Fibroblast of lung (primary cell): ENCODE data around the gene SEC14L3. TPM values are rescaled to one million over a fixed set of nuclear protein-coding genes. Genes with fewer than 3 reads are reported as not detected.
A peak's percentile ranks its signal among the peaks of the same experiment; 100 is the strongest.

ENCODE experiments used
- DNase-seq, 2 donors: peaks; one replicate each; pipeline versions ENCODE4 v3.0.0 to v3.0.0-alpha.2; 2010; ENCODE audit warnings: low read depth in 2 of 2
- H2AFZ ChIP-seq: 2 replicates; pipeline ENCODE4 v1.5.1; 2012; ENCODE audit warnings: low read length, control low read depth, inconsistent platforms
- H3K27ac ChIP-seq: 2 replicates; pipeline ENCODE4 v1.5.1; 2011; ENCODE audit warnings: low read length, control low read depth; ENCODE audit not compliant: insufficient read depth
- H3K27me3 ChIP-seq: 2 replicates; pipeline ENCODE4 v1.5.1; 2011; ENCODE audit warnings: mild to moderate bottlenecking, low read length; ENCODE audit not compliant: control insufficient read depth, insufficient read depth
- H3K36me3 ChIP-seq: 2 replicates; pipeline ENCODE4 v1.5.1; 2011; ENCODE audit warnings: low read length; ENCODE audit not compliant: control insufficient read depth, insufficient read depth
- H3K4me1 ChIP-seq: 2 replicates; pipeline ENCODE4 v1.5.1; 2011; ENCODE audit warnings: low read length; ENCODE audit not compliant: control insufficient read depth, insufficient read depth; ENCODE audit errors: extremely low read depth
- H3K4me2 ChIP-seq: 2 replicates; pipeline ENCODE4 v1.5.1; 2011; ENCODE audit warnings: low read length, control low read depth; ENCODE audit not compliant: insufficient read depth; ENCODE audit errors: extremely low read depth
- H3K4me3 ChIP-seq, 4 experiments: fragments of 200-600 bp in 1 of 4; sonication (generic) in 1 of 4; replicated peaks in 1 of 4; 2 replicates each; pipeline ENCODE4 v1.5.1; 2011 to 2016; ENCODE audit warnings: low read length in 4 of 4, low read depth in 3 of 4, mild to moderate bottlenecking in 3 of 4, control low read depth in 2 of 4, inconsistent platforms in 1 of 4, mixed read lengths in 1 of 4; ENCODE audit not compliant: insufficient read depth in 1 of 4; ENCODE audit errors: control extremely low read depth in 1 of 4
- H3K79me2 ChIP-seq: 2 replicates; pipeline ENCODE4 v1.5.1; 2012; ENCODE audit warnings: mild to moderate bottlenecking, low read length, inconsistent platforms; ENCODE audit not compliant: control insufficient read depth, insufficient read depth
- H3K9ac ChIP-seq: 2 replicates; pipeline ENCODE4 v1.5.1; 2011; ENCODE audit warnings: mild to moderate bottlenecking, low read length, control low read depth; ENCODE audit not compliant: insufficient read depth
- H3K9me3 ChIP-seq: 2 replicates; pipeline ENCODE4 v1.5.1; 2012; ENCODE audit warnings: low read depth, low read length; ENCODE audit not compliant: control insufficient read depth, insufficient read depth
- H4K20me1 ChIP-seq: 2 replicates; pipeline ENCODE4 v1.5.1; 2011; ENCODE audit warnings: low read length; ENCODE audit not compliant: control insufficient read depth, insufficient read depth; ENCODE audit errors: extremely low read depth
- EZH2 ChIP-seq: IDR thresholded peaks from 2 replicates; pipeline ENCODE4 v1.5.1; 2012; ENCODE audit warnings: low read length, control low read depth, mild to moderate bottlenecking; ENCODE audit errors: missing control alignments
- polyA plus RNA-seq, 2 donors: library from polyadenylated mRNA; depleted of rRNA in 1 of 2; stranded (reverse) in 1 of 2; unstranded in 1 of 2; fragments of >200 nt; gene quantifications; 2 replicates each; pipeline ENCODE4 v1.2.1, GENCODE V29; 2011 to 2012; ENCODE audit warnings: missing spikeins in 1 of 2
- total RNA-seq: library from RNA; depleted of rRNA; stranded (reverse); fragments of >200 nt; gene quantifications from 2 replicates; pipeline ENCODE4 v1.2.1, GENCODE V29; 2014
- TF ChIP-seq, protein P1 (sequence below), 2 donors: IDR thresholded peaks in 1 of 2; conservative IDR thresholded peaks in 1 of 2; 1 replicate in 1 of 2; 2 replicates in 1 of 2; pipeline ENCODE4 v1.5.1; 2011 to 2012; ENCODE audit warnings: low read length in 2 of 2, control low read depth in 1 of 2, inconsistent platforms in 1 of 2, low read depth in 1 of 2, mild to moderate bottlenecking in 1 of 2

Gene SEC14L3
- total and polyA plus RNA-seq, 2 donors (not counting 1 experiment from before 2014, with no cell fraction given) = not detected

DNA sequence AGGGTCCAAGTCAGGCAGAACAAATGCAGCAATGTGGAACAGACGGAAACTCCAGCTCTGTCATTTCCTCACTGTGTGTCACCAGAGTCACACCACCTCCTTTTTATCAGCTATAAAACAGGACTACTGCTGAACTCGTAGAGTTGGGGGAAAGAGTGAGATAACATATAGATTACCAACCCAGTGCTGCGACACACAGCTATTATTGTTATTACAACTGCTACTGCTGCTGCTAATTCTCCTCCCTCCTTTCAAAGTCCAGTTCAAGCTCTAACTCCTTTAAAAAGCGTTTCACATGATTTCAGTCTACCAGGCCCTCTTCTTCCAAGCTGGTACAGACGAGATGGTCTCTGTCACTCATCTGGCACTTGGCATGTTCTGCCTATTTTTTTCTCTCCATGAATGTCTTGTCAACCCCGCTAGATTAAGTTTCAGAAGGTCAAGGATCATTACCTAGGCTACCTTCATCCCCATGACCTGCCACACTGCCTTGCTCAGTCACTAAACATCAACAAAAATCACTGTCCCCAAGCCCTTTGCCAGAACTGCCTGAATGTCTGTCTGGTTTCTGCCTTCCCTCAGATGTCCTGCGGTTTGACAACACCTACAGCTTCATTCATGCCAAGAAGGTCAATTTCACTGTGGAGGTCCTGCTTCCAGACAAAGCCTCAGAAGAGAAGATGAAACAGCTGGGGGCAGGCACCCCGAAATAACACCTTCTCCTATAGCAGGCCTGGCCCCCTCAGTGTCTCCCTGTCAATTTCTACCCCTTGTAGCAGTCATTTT is 49.9 kb downstream of the SEC14L3 start:
- H3K4me1 ChIP-seq = peaks cover 36% of the 10 kb centered on the region
- peaks cover 6% of the 10 kb centered on the region for H3K36me3 ChIP-seq
- H3K27me3 ChIP-seq = no peaks in the 10 kb centered on the region
- peak overlapping the region; percentile 55 for H3K4me2 ChIP-seq
- H2AFZ ChIP-seq = no peak overlapping the region
- H4K20me1 ChIP-seq = no peaks in the 10 kb centered on the region
- no peak for TF ChIP-seq EZH2
- H3K9ac ChIP-seq = no peak overlapping the region
- no peaks in the 10 kb centered on the region for H3K79me2 ChIP-seq
- H3K27ac ChIP-seq = peak overlapping the region; percentile 93
- DNase-seq = no peak
- H3K4me3 ChIP-seq = peak overlapping the region in 2 of 4 experiments; percentile 60 to 67
- no peaks in the 10 kb centered on the region for H3K9me3 ChIP-seq

DNA sequence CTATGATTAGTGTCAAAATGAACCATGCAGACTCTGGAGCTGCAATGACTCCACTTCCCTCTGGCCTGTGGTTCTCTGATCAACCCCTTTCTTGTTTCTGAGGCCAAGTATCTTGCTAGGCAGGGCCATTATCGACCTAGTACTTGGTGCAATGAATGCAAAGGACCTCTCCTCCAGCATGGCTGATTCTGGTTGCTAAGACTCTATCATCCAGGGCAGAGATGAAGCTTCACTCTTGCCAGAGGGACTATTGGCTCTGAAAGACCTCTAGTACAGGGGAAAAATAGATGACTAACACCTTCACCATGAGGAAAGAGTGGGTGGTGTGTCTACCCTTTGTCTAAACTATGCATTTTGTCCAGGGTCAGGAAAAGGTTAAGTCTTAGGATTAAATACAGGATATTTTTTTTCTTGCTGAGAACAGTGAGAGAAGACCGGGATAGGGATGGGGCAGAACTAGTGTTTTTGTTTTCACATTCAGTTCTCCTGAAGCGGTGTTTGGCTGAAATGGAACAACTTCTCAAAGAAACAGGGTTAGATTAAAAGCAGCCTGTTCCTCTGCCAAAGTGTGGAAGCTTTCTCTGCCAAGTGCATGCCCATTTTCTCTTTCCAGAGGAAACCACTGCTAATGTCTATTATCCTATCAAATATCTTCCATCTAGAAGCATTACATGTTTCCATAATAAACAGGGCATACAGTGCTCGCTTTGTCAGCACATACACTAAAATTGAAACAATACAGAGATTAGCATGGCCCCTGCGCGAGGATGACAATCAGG is 51.3 kb downstream of the SEC14L3 start:
- Histone ChIP-seq H3K27me3 (no peaks in the 10 kb centered on the region), H3K9ac (no peak overlapping the region), H3K4me1 (peaks cover 33% of the 10 kb centered on the region), H3K9me3 (no peaks in the 10 kb centered on the region), H4K20me1 (no peaks in the 10 kb centered on the region), H2AFZ (no peak overlapping the region), H3K4me2 (peak overlapping the region; percentile 60), H3K79me2 (no peaks in the 10 kb centered on the region), H3K27ac (peak overlapping the region; percentile 70), H3K4me3 (no peak overlapping the region), H3K36me3 (peaks cover 13% of the 10 kb centered on the region)
- DNase-seq = peak; percentile 64 to 96
- TF ChIP-seq, protein P1, sequence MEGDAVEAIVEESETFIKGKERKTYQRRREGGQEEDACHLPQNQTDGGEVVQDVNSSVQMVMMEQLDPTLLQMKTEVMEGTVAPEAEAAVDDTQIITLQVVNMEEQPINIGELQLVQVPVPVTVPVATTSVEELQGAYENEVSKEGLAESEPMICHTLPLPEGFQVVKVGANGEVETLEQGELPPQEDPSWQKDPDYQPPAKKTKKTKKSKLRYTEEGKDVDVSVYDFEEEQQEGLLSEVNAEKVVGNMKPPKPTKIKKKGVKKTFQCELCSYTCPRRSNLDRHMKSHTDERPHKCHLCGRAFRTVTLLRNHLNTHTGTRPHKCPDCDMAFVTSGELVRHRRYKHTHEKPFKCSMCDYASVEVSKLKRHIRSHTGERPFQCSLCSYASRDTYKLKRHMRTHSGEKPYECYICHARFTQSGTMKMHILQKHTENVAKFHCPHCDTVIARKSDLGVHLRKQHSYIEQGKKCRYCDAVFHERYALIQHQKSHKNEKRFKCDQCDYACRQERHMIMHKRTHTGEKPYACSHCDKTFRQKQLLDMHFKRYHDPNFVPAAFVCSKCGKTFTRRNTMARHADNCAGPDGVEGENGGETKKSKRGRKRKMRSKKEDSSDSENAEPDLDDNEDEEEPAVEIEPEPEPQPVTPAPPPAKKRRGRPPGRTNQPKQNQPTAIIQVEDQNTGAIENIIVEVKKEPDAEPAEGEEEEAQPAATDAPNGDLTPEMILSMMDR (conservative IDR thresholded peaks at IDR 0.05 in 1 of 2, IDR thresholded peaks at IDR 0.05 in 1 of 2; ENCODE audit: low read depth in 1 of 2, low read length in 2 of 2) = no peak
- no peak for TF ChIP-seq EZH2

GRCh38 chr22:30416837-30417236 is 55.0 kb downstream of the SEC14L3 start:
- Histone ChIP-seq H3K79me2 (no peaks in the 10 kb centered on the region), H3K4me1 (peaks cover 14% of the 10 kb centered on the region), H4K20me1 (no peaks in the 10 kb centered on the region), H3K4me3 (no peak overlapping the region), H3K9me3 (no peaks in the 10 kb centered on the region), H2AFZ (no peak overlapping the region), H3K9ac (no peak overlapping the region), H3K27me3 (no peaks in the 10 kb centered on the region), H3K4me2 (no peak overlapping the region), H3K36me3 (peaks cover 16% of the 10 kb centered on the region), H3K27ac (no peak overlapping the region)
- no peak for DNase-seq
- TF ChIP-seq, protein P1 (conservative IDR thresholded peaks at IDR 0.05 in 1 of 2, IDR thresholded peaks at IDR 0.05 in 1 of 2; ENCODE audit: low read depth in 1 of 2, low read length in 2 of 2) = no peak
- no peak for TF ChIP-seq EZH2
